WTC11 (cell line): Measurements from ENCODE around the gene UTY.

Experiments used
- CBFB ChIP-seq: sonication (generic); formaldehyde crosslinking; IDR thresholded peaks from 2 replicates; pipeline ENCODE4 v1.8.1; 2022; ENCODE audit warnings: mild to moderate bottlenecking, low read depth, missing genetic modification reagents
- CTCF ChIP-seq: fragments of 200-600 bp; IDR thresholded peaks from 2 replicates; pipeline ENCODE4 v1.8.0; 2022; ENCODE audit warnings: antibody characterized with exemption
- FOXP4 ChIP-seq: sonication (generic); formaldehyde crosslinking; IDR thresholded peaks from 2 replicates; pipeline ENCODE4 v1.8.0; 2022; ENCODE audit warnings: mild to moderate bottlenecking, missing genetic modification reagents
- GABPB1 ChIP-seq: sonication (generic); formaldehyde crosslinking; IDR thresholded peaks from 2 replicates; pipeline ENCODE4 v1.8.1; 2023; ENCODE audit warnings: mild to moderate bottlenecking, missing genetic modification reagents
- HMGXB4 ChIP-seq: sonication (generic); formaldehyde crosslinking; IDR thresholded peaks from 2 replicates; pipeline ENCODE4 v1.8.1; 2023; ENCODE audit warnings: mild to moderate bottlenecking, moderate library complexity, missing genetic modification reagents
- IRF1 ChIP-seq: sonication (generic); formaldehyde crosslinking; IDR thresholded peaks from 2 replicates; pipeline ENCODE4 v1.8.0; 2023; ENCODE audit warnings: missing genetic modification reagents
- USF2 ChIP-seq: sonication (generic); formaldehyde crosslinking; IDR thresholded peaks from 2 replicates; pipeline ENCODE4 v1.8.1; 2023; ENCODE audit warnings: mild to moderate bottlenecking, missing genetic modification reagents, moderate library complexity

- TF ChIP-seq HMGXB4 (CRISPR knock-in tag) (no peak), CTCF (no peak), FOXP4 (CRISPR knock-in tag) (no peak), CBFB (no peak), IRF1 (CRISPR knock-in tag) (no peak), GABPB1 (CRISPR knock-in tag) (no peak), USF2 (no peak)
Measured at GRCh38 chrY:13233118-13233517, 246.7 kb downstream of the UTY start.
